H54 (cell line): Measurements from ENCODE around the gene TSPAN15.

Source experiments
- DNase-seq: peaks from one replicate; pipeline ENCODE4 v3.0.0; 2011; ENCODE audit warnings: low spot score, mixed read lengths; ENCODE audit not compliant: insufficient read length
- FAIRE-seq: peaks from 3 replicates; lab custom pipeline; 2011; peaks lifted over from hg19 to GRCh38; lab: Jason Lieb, UNC
- POLR2A ChIP-seq: IDR thresholded peaks from 2 replicates; pipeline ENCODE4 v1.6.1; 2011; ENCODE audit warnings: low read depth, mild to moderate bottlenecking, low read length

TSPAN15 gene

DNA sequence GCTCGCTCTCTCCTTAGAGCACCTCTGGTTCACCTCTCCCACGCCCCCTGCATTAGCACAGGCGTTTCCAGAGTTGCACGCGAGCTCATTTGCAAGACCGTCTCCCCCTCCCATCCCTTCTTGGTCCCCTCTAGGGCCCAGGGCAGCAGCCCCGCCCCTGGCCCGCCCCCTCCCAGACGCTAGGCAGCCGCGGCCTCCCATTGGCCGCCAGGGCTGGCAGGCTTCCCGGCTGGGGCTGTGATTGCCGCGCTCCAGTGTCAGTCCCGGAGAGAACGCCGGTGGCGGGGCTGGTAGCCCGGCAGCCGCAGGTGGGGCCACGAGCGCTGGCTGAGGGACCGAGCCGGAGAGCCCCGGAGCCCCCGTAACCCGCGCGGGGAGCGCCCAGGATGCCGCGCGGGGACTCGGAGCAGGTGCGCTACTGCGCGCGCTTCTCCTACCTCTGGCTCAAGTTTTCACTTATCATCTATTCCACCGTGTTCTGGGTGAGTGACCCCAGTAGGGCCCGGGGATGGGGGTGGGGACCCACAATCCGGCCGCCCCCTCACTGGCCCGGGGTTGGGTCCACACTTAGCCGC is at the start of gene TSPAN15:
TSS of gene TSPAN15 (plus strand) at position 257 of the 575 bp plus-strand sequence. CDS start at position 387, 130 bp downstream.
- peak; percentile 72 for DNase-seq
- FAIRE-seq, result no peak
- no peak for TF ChIP-seq POLR2A

DNA sequence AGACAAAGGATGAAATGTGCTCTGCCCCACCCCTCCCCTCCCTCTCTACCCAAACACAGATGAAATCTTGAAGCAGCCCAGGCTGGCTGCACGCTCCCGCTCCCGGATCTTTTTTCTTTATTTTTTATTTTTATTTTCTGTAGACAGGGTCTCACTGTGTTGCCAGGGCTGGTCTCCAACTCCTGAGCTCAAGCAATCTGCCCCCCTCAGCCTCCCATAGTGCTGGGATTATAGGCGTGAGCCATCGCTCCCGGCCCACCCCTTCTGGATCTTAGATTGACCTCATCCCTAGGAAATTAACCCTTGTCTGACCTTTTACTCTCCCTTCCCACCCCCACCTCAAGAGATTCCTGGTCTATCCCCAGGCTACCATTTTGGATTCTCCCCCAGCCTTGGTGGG is 48.9 kb upstream of the TSPAN15 start:
- no peak for DNase-seq
- no peak for FAIRE-seq
- TF ChIP-seq POLR2A, result no peak

GRCh38 chr10:69403066-69403465 is 48.2 kb upstream of the TSPAN15 start:
- DNase-seq (no peak), FAIRE-seq (no peak)
- TF ChIP-seq POLR2A, result no peak

- FAIRE-seq (no peak), DNase-seq (no peak)
- TF ChIP-seq POLR2A, result no peak
Measured at GRCh38 chr10:69403519-69403918, 47.7 kb upstream of the TSPAN15 start.

DNA sequence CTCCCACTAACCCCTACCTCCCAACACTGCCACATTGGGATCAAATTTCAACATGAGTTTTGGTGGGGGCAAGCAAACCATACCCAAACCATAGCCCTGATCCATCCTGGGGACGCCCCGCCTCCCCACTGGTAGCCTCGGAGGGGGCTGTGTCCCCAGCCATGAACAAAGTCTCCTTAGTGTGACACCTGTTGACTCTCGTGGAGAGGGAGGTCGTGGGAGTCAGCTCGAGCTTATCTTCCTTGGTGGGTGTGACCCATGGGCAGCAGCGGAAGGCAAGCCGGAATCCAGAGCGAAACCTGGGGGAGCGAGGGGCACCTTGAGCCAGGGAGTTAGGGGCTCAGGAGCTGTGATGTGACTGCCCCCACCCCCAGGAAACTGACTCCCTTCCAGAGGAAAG is 46.5 kb upstream of the TSPAN15 start:
- TF ChIP-seq POLR2A, result no peak
- DNase-seq, result no peak
- FAIRE-seq, result no peak

GRCh38 chr10:69405221-69405620 is 46.0 kb upstream of the TSPAN15 start:
- DNase-seq (no peak), FAIRE-seq (no peak)
- TF ChIP-seq POLR2A, result no peak

DNA sequence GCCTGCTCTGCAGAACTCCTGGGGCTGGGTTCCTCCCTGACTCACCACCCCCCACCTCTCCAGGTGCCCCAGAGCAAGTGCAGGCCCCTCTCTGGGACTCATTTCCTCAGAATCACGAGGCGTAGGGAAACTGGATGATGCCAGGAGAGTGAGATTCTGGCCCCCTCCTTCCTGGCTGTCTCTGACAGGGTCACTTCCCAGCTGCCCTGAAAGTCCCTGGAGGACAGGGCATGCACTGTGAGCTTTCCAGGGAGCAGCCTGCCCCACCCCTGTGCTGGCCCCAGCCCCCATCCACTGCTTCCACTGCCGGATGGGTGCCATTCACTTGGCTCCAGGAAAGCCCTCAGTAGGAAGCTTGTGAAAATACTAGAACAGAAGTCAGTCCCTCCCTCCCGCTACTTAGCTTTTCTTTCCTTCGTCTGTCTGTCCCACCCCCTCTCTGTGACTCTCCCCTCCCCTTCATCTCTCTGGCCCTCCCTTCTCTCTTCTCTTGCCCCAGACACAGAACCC is 44.9 kb upstream of the TSPAN15 start:
- FAIRE-seq (no peak), DNase-seq (peak; percentile 62)
- TF ChIP-seq POLR2A, result no peak

DNA sequence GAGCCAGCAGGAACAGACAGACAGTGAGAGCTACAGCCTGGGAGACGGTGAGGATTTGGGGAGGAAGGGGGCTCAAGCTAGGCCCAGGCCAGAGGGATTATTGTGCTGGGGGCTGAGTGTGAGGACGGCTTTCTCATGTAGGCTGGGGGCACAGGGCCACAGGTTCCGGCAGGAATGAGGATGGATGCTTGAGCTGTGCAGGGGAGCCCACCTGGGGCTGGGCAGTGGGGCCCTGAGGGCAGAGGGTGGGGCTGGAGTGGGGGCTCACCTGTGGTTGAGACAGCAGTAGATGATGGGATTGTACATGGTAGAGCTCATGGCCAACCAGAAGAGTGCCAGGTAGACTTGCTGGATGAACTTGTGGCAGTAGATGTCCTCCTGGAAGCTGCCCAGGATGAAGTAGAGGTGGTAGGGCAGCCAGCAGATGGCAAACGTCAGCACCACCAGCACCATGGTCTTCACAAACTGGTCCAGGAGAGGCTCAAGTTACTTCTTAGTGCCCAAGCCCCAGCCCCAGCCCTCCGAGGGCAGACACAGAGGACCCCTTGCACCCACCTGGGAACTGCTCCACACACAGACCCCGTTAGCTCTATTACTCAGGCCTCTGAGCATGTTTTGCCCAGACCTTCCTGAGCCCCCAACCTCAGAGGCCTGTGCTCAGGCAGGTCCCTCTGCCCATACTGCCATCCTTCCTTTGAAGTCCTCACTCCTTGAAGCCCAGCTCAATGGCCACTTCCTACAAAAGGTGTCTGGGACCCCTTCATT is 44.3 kb upstream of the TSPAN15 start:
- no peak for TF ChIP-seq POLR2A
- FAIRE-seq (no peak), DNase-seq (no peak)

- FAIRE-seq (no peak), DNase-seq (no peak)
- no peak for TF ChIP-seq POLR2A
Measured at GRCh38 chr10:69407621-69408301, 43.5 kb upstream of the TSPAN15 start.

DNA sequence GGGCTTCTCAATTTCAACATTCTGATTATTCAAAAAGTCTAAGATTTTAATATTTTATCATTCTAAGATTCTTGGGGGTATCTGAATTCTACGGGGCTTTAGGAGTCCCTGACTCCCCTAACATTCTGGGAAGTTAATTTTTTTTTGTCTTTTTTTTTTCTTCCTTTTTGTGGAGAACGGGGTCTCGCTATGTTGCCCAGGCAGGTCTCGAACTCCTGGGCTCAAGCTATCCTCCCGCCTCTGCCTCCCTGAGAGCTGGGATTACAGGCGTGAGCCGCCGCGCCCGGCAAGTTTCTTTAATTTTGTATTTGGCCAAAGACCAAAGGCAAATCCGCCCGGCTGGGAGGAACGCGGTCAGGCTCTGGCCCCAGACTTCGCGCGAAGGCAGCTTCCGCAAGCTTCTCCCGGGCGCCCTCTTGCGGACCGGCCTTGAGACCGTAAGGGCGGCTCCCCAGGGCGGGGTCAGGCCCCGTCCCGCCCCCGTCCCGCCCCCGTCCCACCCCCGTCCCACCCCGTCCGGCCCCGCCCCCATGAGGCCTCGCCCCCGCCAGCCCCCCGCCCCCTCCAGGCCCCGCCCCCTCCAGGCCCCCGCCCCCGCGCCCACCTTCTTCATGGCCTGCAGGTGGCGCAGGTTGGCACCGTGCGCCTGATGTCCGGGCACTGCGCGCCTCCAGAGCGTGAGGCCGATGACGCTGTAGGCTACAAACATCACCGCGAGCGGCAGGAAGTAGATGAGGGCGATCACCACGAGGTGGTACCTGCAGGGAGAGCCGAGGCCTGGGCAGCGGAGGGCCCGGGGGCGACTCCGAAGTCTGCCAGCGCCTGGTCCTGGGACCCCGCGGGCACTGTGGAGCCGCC is 42.7 kb upstream of the TSPAN15 start:
- FAIRE-seq, result peak; percentile 6
- TF ChIP-seq POLR2A, result peak; percentile 43; the same call in 1 of the 2 replicates

GRCh38 chr10:69409176-69409495 is 42.1 kb upstream of the TSPAN15 start:
- no peak for FAIRE-seq
- TF ChIP-seq POLR2A, result no peak
- no peak for DNase-seq

More for the DNA sequence above, 42.7 kb upstream of the TSPAN15 start:
- DNase-seq, result peak; percentile 96

DNA sequence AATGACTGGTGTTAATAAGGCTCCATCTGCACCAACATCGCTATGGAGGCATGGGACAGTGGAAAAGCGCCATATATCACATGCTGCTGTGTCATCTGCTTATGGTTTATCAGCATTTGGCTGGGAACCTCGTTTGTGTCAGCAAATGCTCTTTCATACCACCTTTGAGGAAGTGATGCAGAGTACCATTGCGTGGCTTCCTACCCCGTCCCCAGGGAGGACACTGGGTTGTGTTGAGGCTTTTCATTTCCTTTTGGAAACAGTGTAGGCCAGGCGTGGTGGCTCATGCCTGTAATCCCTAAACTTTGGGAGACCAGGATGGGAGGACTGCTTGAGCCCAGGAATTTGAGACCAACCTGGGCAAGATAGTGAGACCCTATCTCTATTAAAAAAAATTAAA is 41.3 kb upstream of the TSPAN15 start:
- FAIRE-seq (no peak), DNase-seq (no peak)
- no peak for TF ChIP-seq POLR2A

DNA sequence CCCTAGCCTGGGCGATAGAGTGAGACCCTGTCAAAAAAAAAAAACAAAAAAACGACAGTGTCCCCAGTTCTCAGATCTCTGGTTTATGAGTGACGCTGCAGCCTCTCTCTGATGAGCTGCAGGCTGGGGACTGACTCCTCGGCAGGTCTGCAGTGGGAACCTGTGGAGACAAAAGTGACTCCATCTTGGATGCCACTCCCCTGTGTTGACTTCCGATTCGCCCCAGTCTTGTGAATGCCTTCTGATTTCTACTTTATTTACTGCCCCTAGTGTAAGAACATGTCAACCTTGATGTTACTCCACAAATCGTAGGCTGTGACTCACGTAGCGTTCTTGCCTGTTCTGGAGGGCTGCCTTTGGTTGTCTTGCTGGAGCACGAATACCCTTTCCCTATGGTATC is 40.8 kb upstream of the TSPAN15 start:
- no peak for DNase-seq
- TF ChIP-seq POLR2A, result no peak
- no peak for FAIRE-seq
